IPS DF 4.7 (cell line): ENCODE data around the gene EXOC4.

Experiments
- DNase-seq: peaks from one replicate; pipeline ENCODE4 v3.0.0-alpha.2; 2013; ENCODE audit warnings: low spot score; ENCODE audit errors: extremely low read depth

Gene EXOC4

GRCh38 chr7:134098072-134098471 is 845.2 kb downstream of the EXOC4 start:
- no peak for DNase-seq

GRCh38 chr7:134101716-134102115 is 848.8 kb downstream of the EXOC4 start:
- DNase-seq, result no peak

GRCh38 chr7:134104166-134104565 is 851.3 kb downstream of the EXOC4 start:
- no peak for DNase-seq

GRCh38 chr7:134105841-134106240 is 853.0 kb downstream of the EXOC4 start:
- no peak for DNase-seq

- no peak for DNase-seq
These were observed 855.9 kb downstream of the EXOC4 start for GRCh38 chr7:134108802-134109201.

GRCh38 chr7:134113655-134114054 is 860.8 kb downstream of the EXOC4 start:
- DNase-seq, result no peak

GRCh38 chr7:134114992-134115391 is 862.1 kb downstream of the EXOC4 start:
- no peak for DNase-seq
